GM19035 (cell line): ENCODE data around the gene COL9A3.

Source experiments
- ATAC-seq: cut with Tn5 transposase; IDR thresholded peaks from one replicate; pipeline ENCODE4 v1.9.1; 2021; ENCODE audit not compliant: unreplicated experiment

COL9A3 gene

DNA sequence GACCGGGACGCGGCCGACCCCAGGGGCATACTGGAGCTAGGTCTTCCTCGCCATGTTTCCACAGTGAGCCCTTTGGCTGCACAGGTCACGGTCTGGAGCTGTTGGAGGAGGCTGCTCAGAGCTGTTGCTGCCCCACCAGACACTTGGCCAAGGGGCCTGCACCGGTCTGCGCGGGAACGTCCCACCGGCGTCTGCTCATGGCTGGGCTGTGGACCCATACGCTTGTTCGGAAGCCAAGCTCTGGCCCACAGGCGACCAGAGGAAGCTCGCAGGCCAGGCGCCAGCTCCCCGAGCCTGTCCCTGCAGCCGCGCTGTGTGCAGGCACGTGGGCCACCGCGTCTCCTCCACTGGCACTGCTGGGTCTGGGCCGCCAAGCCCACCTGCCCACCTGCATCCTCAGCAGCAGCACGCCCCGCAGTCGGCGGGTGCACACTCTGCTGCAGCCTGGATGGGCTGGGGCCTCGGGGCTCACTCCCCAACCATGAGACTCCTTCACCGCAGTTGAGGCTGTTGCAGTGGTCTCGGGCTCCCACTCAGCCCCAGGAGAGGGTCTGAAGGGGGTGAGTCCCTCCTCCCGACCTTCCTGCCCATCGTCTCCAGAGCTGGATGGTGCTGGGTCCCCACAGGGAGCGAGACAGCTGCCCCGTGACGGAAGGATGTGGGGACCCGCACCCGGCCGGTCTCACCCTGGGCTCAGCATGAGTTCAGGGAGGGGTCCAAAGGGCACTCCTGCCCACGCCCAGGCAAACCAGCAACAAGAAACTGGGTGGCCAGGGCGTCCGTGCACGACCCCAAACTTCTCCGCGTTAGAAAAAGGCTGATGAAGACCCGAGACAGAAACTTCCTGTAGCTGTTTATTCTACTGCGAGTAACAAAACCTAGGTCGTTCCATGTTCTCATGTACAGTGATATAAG is 60.3 kb downstream of the COL9A3 start:
- ATAC-seq: no peak

GRCh38 chr20:62878244-62879038 is 61.6 kb downstream of the COL9A3 start:
- no peak for ATAC-seq

GRCh38 chr20:62879275-62880146 is 62.7 kb downstream of the COL9A3 start:
- no peak for ATAC-seq

DNA sequence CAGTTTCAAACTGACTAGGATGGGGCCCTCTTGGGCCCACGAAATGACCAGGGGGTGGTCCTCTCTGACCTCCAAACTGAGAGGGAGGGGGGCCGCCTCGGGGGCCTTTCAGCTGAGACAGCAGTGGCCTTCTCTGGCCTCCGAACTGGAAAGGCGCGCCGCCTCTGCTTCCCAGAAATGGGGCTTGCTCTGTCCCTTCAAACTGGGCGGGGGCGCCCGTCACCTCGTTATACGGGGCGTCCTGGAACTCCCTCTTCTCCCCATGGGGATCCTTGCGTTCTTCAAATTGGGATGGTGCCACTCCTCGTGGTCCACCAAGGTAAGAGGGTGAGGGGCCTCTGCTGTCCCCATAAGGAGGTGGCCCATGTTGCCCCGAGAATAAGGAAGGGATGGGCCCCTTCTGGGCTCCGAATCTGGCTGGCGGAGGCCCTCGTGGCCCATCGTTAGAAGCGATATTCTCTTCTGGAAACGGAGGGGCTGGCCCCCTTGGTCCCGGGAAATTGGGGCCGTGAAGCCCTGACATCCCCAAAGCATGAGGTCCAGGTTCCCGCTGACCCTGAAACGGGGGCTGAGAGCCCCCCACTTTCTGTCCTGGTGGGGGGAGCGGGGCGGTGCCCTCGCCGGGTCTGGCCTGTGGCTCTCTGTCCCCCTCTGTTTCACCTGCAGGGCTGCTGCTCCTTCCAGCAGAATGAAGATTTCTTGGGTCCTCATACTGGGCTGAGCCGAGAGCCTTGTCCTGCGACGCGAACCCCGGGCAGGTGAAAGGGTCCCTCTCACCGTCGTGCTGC is 63.5 kb downstream of the COL9A3 start:
- ATAC-seq: no peak

- no peak for ATAC-seq
Observed at GRCh38 chr20:62880935-62881661, 64.2 kb downstream of the COL9A3 start.

DNA sequence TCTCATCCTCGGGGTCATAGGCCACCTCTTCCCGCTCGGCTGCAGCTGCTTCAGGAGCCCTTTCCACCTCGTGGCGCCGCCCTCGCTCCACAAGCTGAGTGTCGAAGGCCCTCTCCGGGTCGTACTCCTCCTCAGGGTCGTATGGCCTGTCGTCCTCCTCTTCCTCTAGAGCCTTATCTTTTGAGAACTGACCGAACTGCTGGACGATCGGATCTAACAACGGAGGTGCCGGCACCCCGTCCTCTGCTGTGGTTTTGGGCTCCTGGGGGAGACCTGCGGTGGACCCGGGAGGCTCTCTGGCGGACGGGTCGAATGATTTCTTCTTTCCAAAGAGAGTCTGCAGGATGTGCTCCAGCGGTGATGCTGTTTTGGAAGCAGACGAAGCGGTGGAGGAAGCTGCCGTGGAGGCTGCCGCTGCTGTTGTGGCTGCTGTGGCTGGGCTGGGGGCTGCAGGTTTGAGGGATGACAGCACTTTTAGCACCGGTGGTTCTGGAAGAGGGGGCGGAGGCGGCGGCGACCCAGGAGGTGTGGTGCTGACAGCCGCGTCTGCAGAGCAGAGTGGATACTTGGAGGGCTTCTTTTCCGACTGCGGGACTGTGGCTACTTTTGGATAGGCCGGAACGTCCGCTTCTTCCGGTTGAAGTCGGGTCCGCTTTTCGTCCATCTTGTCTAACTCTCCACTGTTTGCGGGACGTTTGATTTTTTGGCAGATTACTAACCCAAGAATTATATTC is 65.0 kb downstream of the COL9A3 start:
- no peak for ATAC-seq

DNA sequence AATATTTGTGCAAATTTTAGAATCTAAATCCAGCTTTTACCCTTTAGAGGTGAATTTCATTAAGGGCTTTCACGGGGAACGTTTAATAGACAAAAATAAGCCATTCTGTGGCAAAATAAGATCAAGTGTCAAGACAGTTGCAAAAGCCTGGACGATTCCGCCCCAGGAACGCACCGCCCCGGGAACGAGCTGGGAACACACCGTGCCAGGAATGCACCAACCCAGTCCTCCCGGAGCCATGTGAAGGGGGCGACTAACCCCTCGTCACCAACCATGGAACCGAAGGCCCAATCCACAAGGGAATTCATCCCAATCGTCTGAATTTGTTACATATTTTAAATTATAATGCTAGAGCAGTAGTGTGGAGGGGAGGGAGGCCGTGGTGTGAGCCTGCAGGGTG is 65.6 kb downstream of the COL9A3 start:
- no peak for ATAC-seq

DNA sequence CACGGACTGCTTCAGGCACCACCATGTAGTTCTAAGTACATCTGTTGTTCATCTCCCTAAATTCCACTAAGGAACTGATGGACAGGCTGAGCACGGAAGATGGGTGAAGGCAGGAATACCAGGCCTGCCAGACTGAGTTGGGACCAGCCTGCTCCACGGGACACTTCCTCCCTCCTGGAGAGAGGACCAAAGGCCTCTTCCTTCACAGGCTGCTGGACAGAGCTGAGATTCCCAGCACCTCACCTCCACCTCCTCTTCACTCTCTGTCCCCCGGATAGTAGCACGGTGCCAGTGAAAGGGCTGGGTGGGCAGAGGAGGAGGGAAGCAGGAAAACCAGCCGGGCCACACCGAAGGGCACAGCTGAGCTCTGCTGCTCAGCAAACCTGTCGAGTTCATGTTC is 67.7 kb downstream of the COL9A3 start:
- no peak for ATAC-seq

GRCh38 chr20:62885046-62885895 is 68.4 kb downstream of the COL9A3 start:
- ATAC-seq: no peak

GRCh38 chr20:62885896-62886708 is 69.3 kb downstream of the COL9A3 start:
- ATAC-seq: no peak

DNA sequence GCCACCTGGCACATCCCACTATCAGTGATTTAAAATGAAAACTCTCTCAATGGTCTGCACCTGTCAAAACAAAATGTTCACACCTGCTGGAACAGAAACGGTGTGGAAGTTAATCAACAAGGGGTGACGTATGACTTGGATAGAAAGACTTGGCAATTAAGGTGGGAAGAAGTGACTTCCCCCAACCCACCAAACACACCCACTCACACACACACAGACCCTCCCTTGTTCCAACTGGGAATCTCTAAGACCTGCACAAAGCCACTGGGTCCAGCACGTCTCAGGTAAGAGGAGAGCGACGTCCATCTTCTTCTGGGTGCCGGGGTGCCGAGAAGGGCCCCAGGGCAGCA is 69.8 kb downstream of the COL9A3 start:
- ATAC-seq: no peak

- ATAC-seq: no peak
Observed at GRCh38 chr20:62887152-62887859, 70.5 kb downstream of the COL9A3 start.

GRCh38 chr20:62887860-62888239 is 71.0 kb downstream of the COL9A3 start:
- ATAC-seq: no peak

DNA sequence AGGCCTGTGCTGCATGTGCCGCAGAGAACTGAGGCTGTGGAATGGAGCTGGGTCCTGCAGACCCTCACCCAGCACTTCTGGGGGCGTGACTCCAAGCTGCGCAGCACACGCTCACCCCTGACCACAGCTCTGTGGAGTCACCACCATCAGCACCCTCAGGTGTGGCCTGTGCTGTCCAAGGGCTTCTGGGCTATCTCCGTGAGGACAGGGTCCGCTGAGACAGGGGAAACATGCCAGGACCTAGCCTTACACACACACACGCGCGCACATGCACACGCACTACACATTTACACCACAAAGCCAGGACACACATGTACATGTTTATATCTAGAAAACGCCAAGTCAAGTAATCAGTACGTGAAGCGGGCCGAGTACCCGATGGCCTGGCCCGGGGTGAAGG is 71.6 kb downstream of the COL9A3 start:
- ATAC-seq: no peak

- no peak for ATAC-seq
Observed at GRCh38 chr20:62888910-62889309, 72.1 kb downstream of the COL9A3 start.

- no peak for ATAC-seq
Observed at GRCh38 chr20:62889411-62889810, 72.6 kb downstream of the COL9A3 start.

GRCh38 chr20:62889871-62890270 is 73.0 kb downstream of the COL9A3 start:
- no peak for ATAC-seq
